Upper lobe of right lung (tissue), 1 donor: ENCODE data around the gene GDPD5. TPM values are rescaled to one million over a fixed set of nuclear protein-coding genes. Genes with fewer than 3 reads are reported as not detected.

Experiments used
- ATAC-seq: fragments of 200-7000 bp; cut with Tn5 transposase; one replicate; pipeline ENCODE4 v1.9.1; 2020; ENCODE audit warnings: mild to moderate bottlenecking, moderate library complexity
- DNase-seq: peaks from one replicate; pipeline ENCODE4 v3.0.0-alpha.2; 2020
- H3K27ac ChIP-seq: fragments of 200-600 bp; one replicate; pipeline ENCODE4 v1.8.0; 2022
- H3K27me3 ChIP-seq: fragments of 200-600 bp; one replicate; pipeline ENCODE4 v1.8.0; 2022; ENCODE audit warnings: mild to moderate bottlenecking
- H3K36me3 ChIP-seq: fragments of 200-600 bp; one replicate; pipeline ENCODE4 v1.8.0; 2022
- H3K4me1 ChIP-seq: fragments of 200-600 bp; one replicate; pipeline ENCODE4 v1.8.0; 2022
- H3K4me3 ChIP-seq: fragments of 200-600 bp; one replicate; pipeline ENCODE4 v1.8.0; 2022; ENCODE audit warnings: mild to moderate bottlenecking
- H3K9me3 ChIP-seq: fragments of 200-600 bp; one replicate; pipeline ENCODE4 v1.8.0; 2022
- intact Hi-C: fragments of 100-400 bp; cut with DNase I; formaldehyde crosslinking; loops from one replicate; pipeline ENCODE4 v1.11.0; 2022
- total RNA-seq: library from RNA; stranded (reverse); fragmentation: NEBNext Ultra II Directional; extraction: Animal tissue kit (Norgen Biotek cat#: 25700); gene quantifications from one replicate; pipeline ENCODE4 v1.2.1, GENCODE V29; 2021
- TF ChIP-seq, protein P1 (sequence below): fragments of 200-600 bp; IDR thresholded peaks from one replicate; pipeline ENCODE4 v1.8.0; 2022; ENCODE audit warnings: antibody characterized with exemption
- donor health status: DM: no; HTN: yes; CAD: no; lungs with severe emphysema.

GDPD5 gene
- total RNA-seq, 1 donor from 2014 or later, result 19.3 TPM

DNA sequence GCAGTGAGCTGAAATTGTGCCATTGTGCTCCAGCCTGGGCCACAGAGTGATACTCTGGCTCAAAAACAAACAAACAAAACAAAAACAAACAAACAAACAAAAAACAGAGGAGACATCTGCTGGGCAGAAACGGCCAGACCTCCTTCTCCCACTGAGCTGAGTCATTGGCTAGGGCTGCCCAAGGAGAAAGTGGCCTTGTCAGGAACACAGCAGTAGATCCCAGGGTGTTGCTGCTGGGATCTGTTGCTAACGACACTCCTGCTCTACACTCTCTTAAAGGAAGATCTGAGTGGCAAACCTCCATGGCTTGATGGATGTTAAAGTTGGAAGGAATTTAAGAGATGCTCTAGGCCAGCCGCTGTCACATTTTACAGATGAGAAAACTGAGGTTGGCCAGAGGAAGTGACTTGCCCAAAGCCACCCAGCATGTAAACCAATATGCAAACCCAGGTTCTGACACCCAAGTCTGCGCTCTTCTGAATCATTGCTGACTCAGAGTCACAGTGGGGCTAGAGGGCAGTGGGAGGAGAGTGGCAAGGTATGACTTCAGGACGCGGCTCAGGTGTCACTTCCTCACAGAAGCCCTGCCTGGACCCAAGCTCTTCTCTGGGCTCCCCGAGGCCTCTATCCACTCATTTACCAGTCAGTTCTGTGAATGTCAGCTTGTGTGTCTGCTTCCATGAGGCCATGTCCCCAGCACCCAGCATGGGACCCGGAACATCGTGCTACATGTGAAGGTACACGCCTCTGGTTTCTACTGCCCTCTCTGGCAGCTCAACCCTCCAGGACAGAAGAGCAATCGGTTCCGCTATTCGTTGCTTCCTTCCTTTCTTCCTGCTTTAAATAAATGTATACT is 11.3 kb upstream of the GDPD5 start:
- Histone ChIP-seq H3K9me3 (no peaks in the 10 kb centered on the region), H3K4me3 (no peak overlapping the region), H3K27me3 (no peaks in the 10 kb centered on the region), H3K4me1 (peaks cover 7% of the 10 kb centered on the region), H3K27ac (no peak overlapping the region), H3K36me3 (no peaks in the 10 kb centered on the region)
- ATAC-seq (peak; percentile 67), DNase-seq (no peak)
- intact Hi-C loops, result no loop called here
- TF ChIP-seq, protein P1, sequence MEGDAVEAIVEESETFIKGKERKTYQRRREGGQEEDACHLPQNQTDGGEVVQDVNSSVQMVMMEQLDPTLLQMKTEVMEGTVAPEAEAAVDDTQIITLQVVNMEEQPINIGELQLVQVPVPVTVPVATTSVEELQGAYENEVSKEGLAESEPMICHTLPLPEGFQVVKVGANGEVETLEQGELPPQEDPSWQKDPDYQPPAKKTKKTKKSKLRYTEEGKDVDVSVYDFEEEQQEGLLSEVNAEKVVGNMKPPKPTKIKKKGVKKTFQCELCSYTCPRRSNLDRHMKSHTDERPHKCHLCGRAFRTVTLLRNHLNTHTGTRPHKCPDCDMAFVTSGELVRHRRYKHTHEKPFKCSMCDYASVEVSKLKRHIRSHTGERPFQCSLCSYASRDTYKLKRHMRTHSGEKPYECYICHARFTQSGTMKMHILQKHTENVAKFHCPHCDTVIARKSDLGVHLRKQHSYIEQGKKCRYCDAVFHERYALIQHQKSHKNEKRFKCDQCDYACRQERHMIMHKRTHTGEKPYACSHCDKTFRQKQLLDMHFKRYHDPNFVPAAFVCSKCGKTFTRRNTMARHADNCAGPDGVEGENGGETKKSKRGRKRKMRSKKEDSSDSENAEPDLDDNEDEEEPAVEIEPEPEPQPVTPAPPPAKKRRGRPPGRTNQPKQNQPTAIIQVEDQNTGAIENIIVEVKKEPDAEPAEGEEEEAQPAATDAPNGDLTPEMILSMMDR, result no peak

DNA sequence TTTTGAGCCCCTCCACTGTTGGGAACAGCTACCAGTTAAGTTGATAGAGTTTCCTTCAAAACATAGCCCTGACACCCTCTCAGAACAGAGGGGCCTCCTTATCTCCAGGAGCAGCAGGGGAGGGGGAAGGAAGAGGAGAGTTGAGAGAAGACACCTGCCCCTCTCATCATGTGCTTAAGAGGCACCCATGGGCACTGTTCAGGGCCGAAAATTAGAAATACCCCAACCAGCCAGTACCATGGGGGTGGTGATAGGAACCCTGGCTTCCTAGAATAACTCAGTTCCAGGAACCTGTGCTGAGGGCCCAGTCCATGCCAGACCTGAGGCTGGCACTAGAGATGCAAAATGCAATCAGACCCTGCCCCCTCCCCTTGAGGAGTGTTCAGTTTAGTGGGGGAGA is 9.3 kb upstream of the GDPD5 start:
- TF ChIP-seq, protein P1, result no peak
- ATAC-seq, result no peak
- intact Hi-C loops, result loop anchor here (2.0 kb wide), 1 partner anchor 90 kb away; no protein-coding TSS in a partner anchor

GRCh38 chr11:75534259-75535069 is 8.7 kb upstream of the GDPD5 start:
- Histone ChIP-seq H3K4me3 (no peak overlapping the region), H3K9me3 (no peaks in the 10 kb centered on the region), H3K4me1 (peaks cover 7% of the 10 kb centered on the region), H3K27me3 (no peaks in the 10 kb centered on the region), H3K36me3 (no peaks in the 10 kb centered on the region), H3K27ac (no peak overlapping the region)
- intact Hi-C loops, result loop anchor here (2.0 kb wide), 1 partner anchor 90 kb away; no protein-coding TSS in a partner anchor
- TF ChIP-seq, protein P1, result no peak
- ATAC-seq (no peak), DNase-seq (no peak)

More for the DNA sequence above, 9.3 kb upstream of the GDPD5 start:
- Histone ChIP-seq H3K9me3 (no peaks in the 10 kb centered on the region), H3K27me3 (no peaks in the 10 kb centered on the region), H3K4me1 (peaks cover 7% of the 10 kb centered on the region), H3K4me3 (no peak overlapping the region), H3K27ac (no peak overlapping the region), H3K36me3 (no peaks in the 10 kb centered on the region)
- DNase-seq, result no peak

GRCh38 chr11:75533896-75534258 is 8.1 kb upstream of the GDPD5 start:
- TF ChIP-seq, protein P1, result no peak
- intact Hi-C loops, result loop anchor here (2.0 kb wide), 1 partner anchor 89 kb away; no protein-coding TSS in a partner anchor

GRCh38 chr11:75532200-75533048 is 6.7 kb upstream of the GDPD5 start:
- H3K27ac ChIP-seq, result no peak overlapping the region
- DNase-seq (peak; percentile 76), ATAC-seq (peak; percentile 93)
- peaks cover 7% of the 10 kb centered on the region for H3K4me1 ChIP-seq
- intact Hi-C loops, result no loop called here
- H3K4me3 ChIP-seq, result no peak overlapping the region
- TF ChIP-seq, protein P1, result peak; percentile 94
- H3K27me3 ChIP-seq, result no peaks in the 10 kb centered on the region
- no peaks in the 10 kb centered on the region for H3K9me3 ChIP-seq
- H3K36me3 ChIP-seq, result no peaks in the 10 kb centered on the region

More at GRCh38 chr11:75533896-75534258, 8.1 kb upstream of the GDPD5 start:
- Histone ChIP-seq H3K36me3 (no peaks in the 10 kb centered on the region), H3K27ac (no peak overlapping the region), H3K27me3 (no peaks in the 10 kb centered on the region), H3K9me3 (no peaks in the 10 kb centered on the region), H3K4me1 (peaks cover 7% of the 10 kb centered on the region), H3K4me3 (no peak overlapping the region)
- DNase-seq (no peak), ATAC-seq (no peak)
